GM18858 (cell line): ENCODE measurements around the gene NBPF15.
A peak's percentile ranks its signal among the peaks of the same experiment; 100 is the strongest.
"Not testable (repeated sequence)": the region's sequence is repeated elsewhere in the genome, so short reads cannot be mapped to it uniquely, and the experiment has no call there.

Experiments used
- ATAC-seq: cut with Tn5 transposase; IDR thresholded peaks from one replicate; pipeline ENCODE4 v1.9.1; 2021; ENCODE audit not compliant: unreplicated experiment

Gene NBPF15, protein sequence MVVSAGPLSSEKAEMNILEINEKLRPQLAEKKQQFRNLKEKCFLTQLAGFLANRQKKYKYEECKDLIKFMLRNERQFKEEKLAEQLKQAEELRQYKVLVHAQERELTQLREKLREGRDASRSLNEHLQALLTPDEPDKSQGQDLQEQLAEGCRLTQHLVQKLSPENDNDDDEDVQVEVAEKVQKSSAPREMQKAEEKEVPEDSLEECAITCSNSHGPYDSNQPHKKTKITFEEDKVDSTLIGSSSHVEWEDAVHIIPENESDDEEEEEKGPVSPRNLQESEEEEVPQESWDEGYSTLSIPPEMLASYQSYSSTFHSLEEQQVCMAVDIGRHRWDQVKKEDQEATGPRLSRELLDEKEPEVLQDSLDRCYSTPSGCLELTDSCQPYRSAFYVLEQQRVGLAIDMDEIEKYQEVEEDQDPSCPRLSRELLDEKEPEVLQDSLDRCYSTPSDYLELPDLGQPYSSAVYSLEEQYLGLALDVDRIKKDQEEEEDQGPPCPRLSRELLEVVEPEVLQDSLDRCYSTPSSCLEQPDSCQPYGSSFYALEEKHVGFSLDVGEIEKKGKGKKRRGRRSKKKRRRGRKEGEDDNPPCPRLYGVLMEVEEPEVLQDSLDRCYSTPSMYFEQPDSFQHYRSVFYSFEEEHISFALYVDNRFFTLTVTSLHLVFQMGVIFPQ

DNA sequence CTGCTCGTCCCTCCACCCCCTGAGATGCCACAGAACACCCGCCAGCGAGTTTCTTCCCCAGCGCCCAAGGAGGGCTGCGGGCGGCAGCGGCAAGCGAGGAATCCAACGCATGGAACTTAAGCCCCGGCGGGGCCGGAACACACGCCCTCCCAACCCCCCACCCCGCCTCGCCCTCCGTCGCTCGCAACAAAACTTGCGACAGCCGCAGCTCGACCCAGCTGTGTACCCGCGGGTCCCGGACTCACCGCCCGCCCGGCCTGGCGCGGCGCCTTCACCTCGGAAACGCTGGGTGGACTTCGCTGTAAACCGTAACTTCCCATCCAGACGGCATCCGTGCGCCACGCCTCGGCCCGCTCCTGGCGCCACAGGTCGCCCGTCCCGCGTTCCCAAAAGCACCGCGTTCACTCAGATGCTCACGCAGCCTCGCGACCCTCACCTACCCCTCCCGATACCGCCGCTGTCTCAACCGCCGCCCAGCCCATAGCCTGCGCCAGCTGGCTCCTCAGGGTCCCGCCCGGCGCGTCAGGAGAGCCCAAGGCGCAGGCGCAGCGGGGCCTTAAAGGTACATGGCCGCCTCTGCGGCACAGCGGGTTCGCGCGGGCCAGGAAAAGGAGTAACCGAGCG, at the start of gene NBPF15:
TSS of gene NBPF15 (minus strand) at position 534 of the 624 bp plus-strand sequence. CDS start 21,666 bp downstream, outside the sequence.
- ATAC-seq, result peak; percentile 93

DNA sequence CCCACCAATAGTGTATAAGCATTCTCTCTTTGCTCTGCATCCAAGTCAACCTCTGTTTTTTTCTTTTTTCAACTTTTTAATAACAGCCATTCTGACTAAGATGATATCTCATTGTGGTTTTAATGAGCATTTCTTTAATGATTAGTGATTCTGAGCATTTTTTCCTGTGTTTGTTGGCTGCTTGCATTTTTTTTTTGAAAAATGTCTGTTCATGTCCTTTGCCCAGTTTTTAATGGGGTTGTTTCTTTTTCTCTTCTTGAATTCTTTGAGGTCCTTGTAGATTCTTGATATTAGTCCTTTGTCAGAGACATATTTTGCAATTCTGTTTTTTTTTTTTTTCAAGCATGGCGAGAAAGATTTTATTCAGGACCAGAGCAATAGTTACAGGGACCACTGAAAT, 35.0 kb upstream of the NBPF15 start:
- not testable (repeated sequence) for ATAC-seq

DNA sequence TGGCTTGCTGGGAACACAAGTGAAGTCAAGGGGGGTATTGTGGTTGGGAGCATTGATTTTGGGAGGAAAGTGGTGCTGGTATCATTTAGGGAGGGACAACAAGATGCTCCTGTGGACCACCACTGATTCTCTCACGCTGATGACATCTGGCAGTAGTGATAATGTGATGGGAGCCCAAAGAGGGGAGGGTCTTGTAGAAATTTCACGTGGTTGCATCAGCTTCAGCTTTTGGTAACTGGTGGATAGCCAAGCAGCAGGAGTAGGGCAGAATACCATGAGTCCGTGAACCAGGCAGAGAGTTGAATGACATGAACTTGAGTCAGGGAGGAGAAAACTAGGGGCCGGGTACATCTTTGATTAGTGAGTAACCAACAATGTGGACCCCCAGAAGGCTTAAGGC, 32.7 kb upstream of the NBPF15 start:
- not testable (repeated sequence) for ATAC-seq

DNA sequence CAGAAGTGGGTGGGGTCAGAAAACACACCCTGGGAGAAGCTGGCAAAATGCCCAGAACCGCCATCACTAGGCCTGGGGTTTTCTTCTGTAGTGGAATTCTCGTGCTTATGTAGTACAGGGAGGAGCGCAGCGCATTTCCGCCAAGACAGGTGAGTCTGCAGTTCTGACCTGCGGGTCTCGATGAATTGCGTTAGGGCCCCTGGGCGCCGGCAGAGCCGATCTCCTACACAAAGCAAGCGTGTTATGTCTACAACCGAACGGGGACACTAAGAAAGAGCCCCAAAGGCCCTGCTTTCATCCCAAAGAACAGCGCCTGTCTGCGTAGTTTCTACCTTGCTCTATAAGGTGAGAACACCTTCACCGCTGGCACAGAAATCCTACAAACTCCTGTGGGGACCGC, 28.9 kb upstream of the NBPF15 start:
- not testable (repeated sequence) for ATAC-seq

DNA sequence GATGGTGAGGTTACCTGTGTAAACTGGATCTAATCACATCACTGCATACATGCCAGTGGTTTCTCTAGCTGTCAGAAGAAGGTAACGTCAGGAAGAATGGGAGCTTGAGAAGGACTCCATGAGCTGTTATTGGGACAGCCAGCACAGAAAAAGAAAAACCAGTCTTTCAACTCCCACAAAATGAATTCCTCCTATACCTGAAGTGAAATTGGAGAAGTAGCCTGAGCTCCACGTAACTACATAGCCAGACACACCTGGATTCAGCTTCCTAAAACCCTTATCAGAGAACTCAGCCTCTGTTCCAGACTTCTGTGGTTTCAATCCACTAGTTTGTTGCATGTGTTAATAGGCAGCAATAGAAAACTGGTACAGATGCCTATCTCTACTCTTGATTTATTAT, 25.5 kb upstream of the NBPF15 start:
- ATAC-seq, result not testable (repeated sequence)

DNA sequence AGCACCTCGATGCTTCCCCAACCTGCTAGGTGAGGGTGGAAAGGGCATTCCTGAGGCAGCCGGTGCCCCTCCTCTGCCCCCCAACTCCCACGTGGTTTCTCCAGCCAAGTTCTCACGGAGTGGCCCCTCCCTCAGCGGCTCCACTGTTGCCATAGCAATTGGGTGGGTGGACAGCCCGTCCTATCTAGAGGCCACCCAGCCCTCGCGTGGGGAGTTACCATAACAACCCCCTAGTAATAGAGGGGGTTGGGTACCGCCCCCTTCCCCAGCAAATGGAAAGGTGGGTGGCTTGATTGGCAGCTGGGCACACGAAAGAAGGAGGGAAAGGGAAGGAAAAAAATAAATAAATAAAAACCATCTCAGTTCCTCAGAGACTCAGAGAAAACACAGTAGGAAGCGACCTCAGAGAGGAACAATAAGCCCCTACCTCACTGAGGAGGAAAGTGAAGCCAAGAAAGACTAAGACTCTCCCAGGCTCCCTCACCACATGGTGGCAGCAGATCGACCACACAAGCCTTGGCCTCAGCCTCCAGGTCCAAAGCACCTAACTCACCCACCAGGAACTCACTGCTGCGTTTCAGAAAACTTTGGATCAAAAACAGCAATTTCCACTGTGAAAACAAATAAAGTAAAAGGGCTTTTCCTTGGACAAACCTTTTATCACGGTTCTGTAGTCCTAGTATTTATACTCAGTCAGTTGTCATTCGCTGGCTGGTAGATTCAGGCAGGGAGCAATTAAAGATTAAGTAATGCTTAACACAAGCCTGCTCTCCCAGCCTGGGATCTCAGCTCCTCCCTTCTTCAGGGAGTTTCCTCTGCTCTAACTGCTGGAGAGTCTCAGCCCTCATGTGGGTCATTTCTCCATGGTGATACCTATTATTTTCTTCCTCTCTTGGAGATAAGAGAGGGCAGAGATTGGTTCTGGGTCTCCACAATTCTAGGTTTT, 23.9 kb upstream of the NBPF15 start:
- not testable (repeated sequence) for ATAC-seq

DNA sequence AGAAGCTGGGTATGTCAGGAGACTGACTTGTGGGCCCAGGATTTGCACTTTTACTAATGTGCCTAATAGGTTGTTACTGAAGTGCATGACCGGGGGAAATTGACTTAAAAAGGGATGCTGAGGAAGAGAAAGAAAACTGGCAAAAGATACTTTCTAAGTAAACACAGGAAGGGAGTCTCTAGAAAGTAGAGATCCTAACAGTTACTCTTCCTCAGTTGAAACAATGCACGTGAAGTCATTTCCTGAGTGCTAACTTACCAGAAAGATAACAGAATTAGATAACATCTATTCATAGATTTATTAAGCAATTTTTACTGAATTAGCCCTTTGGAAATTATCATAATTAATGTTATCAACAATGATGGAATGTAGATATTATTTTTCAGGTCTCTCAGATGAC, 12.4 kb upstream of the NBPF15 start:
- ATAC-seq, result not testable (repeated sequence)

DNA sequence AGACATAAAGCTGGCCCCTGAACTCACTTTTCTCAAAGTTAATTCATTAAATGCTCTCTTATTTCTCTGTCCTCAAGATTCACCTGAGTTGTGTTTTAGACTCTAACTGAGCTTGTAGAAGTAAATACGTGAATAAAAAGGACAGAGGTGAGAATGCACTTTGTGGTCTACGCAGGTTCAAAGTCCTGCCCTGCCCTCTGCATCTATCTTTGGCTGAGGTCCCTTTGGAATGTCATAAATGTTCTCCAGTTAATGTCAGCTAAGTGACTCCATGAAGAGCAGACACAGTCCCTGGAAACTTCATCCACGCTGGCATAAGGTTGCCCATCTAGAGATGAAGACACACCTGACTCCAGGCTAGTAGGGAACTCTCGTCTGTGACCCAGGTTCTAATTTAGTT, 10.0 kb upstream of the NBPF15 start:
- ATAC-seq, result not testable (repeated sequence)

DNA sequence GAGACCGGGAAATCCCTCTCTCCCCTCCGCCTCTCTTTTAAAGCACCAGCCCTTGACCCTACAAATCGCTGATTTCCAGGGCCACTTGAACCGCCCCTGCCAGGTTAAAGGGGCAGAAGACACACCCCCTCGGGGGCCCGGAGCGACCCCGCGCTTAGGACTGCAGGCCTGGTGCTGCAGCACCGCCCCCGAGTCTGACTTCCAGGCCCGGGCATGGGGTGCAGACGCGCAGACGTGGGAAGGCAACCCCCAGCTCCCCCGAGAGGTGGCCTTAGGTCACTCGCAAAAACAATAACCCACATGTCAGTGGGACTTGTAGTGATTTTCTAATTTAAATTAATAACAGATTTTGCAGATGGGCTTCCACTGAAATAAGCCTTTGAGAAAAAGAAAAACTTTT, 309 bp upstream of the NBPF15 start:
- ATAC-seq, result not testable (repeated sequence)

DNA sequence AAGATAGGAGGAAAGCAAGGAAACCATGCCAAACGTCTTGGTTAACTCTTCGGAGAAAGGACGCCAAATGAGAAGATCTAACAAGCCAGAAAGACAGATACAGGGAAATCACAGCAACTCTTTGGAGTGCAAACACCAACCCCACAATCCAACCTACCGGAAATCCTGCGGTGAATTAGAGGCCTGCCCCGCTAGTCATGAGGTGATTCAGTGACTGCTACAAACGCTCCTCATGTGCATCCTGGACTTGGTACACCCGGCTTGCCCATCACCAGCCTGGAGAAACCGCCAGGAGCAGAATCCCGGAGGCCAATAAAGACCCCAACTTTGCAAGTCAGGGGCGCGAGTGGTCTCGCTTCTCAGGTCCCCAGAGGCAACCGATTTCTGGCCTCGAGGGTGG, 783 bp downstream of the NBPF15 start:
- ATAC-seq, result not testable (repeated sequence)

DNA sequence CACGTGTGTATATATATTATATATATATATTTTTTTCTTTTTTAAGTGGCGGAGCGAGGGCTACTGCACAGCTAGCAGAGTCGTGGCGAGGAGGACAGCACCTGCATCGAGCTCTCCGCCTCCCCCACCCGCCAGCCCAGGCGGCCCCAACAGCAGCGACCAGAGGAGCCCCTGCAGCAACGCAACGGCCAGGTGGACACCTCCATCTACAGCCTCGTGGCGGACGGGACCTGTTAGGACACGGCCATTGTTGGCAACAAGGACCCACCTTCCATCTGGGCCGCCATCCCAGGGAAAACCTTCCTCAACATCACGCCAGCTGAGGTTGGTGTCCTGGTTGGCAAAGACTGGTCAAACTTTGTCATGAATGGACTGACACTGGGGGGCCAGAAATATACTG, 19.1 kb downstream of the NBPF15 start:
- ATAC-seq, result not testable (repeated sequence)

DNA sequence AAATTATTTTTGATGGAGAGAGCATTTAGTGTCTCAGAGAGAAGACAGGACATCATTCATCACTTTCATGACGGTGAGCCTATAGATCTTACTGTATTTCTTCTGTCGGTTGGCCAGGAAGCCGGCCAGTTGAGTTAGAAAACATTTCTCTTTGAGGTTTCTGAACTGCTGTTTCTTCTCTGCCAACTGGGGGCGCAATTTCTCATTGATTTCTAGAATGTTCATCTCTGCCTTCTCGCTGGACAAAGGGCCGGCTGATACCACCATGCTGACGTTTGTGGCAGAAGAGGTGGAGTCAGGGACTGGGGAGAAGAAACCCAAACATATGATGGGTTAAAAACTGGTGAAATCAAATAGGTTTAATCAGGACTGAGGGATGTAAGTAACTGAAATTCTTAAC, 21.7 kb downstream of the NBPF15 start:
- ATAC-seq, result not testable (repeated sequence)

DNA sequence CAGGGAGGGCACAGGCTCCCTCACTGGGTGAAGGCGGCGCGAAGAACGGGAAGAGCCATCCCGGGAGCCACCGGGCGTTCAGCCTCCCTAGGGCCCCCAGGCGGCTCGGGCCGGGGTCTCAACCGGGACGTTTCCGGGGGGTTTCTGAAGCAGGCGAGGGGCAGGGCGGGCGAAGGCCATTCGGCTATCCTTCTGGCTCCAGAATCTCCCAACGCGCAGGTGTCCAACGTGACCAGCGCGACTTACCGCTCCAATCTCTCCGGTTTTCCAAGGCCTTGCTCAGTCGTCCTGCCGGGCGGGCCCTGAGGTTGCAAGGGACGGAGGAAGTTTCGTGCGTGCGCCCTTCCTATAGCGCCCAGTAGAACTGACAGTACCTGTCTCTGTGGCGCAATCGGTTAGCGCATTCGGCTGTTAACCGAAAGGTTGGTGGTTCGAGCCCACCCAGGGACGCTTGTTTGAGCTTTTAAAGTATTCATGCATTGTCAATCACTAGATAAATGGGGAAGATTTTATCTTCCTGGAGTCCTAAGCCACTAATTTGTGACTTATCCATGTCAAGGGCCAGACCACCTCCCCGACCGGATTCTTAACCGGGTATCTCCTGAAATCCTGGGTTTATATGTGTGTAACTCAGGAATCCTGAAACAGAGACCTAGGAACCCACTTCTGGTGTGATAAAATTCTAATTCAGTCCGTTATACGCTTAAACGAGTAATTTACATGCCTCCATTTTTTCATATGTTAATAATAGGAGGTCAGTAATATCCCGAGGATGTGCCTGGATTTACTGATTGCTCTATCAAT, 42.4 kb downstream of the NBPF15 start:
- ATAC-seq, result not testable (repeated sequence)

DNA sequence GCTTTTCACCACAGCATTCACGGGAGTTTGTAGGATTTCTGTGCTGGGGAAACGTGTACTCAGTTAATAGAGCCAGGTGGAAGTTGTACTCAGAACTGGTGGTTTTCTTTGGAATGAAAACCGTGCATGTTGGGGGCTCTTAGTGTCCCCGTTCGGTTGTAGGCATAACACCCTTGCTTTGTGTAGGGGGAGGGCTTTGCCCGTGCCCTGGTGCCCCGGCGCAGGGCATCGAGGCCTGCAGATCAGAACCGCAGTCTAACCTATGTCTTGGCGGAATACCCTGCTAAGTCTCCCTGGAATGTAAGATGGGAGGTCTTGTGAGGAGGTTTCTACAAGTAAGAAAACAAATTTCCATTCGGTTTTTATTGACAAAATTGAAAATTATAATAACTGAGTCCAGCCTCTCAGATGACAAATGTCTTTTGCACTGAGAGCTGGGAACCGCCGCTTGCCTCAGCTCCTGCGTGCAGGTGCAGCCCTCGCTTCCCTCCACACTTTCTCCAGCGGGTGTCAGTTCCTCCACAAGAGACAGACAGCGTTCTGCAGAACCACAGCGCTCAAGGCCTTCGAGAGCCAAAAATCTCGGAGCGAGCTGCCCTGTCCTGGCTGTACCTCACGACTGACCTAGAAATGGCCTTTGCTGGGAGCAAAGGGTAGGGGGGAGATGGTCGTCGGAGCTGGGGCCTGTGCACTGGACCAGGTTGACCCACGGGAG, 47.9 kb downstream of the NBPF15 start:
- ATAC-seq, result not testable (repeated sequence)

DNA sequence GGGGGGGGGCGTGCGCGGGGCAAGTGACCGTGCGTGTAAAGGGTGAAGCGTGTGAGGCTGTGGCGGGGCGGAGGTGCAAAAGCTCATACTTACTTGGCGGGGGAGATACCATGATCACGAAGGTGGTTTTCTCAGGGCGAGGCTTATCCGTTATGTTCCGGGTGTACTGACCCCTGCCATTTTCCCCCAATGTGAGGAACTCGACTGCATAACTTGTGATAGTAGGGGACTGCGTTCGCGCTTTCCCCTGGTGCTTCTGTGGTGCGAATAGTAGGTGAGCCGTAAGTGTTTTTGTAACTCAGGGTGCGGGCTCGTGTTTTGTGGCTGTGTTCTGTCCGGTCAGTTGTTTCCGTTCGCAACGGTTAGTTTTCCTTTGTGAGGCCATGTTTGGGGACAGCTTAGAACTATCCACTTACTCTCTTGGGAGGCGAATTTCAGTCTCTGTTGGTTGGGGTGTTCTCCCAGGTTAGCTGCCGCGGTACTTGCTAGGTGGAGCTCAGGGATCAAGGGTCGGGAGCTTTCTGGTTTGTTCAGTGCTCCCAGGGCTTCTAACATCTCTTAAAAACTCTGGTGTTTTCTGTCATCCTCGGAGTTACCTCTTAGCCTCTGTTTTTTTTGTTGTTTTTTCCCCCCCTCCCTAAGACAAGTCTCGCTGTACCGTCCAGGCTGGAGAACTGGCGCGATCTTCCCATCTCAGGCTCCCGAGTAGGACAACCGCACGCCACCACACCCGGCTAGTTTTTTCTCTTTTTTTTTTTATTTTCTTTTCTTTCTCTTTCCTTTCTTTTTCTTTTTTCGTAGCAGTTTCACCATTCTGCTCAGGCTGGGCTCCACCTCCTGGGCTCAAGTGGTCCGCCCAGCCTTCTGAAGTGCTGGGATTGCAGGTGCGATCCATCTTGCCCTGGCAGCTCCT, 48.7 kb downstream of the NBPF15 start:
- peak; percentile 88 for ATAC-seq

DNA sequence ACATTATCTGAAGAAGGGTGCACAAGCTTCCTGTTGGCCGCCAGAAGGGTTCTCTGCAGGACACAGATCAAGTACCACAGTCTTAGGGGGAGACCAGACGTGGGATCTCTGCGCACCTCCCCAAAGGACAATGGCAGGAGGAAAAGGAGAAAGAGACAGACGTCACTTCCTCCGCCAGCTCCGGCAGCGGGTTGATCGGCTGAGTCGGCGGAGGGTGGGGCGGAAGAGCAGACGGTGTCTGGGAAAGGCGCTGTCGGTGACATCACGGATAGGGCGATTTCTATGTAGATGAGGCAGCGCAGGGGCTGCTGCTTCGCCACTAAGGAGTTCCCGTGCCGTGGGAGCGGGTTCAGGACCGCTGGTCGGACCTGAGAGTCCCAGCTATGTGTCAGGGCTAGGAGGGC, 49.4 kb downstream of the NBPF15 start:
- peak; percentile 48 for ATAC-seq

DNA sequence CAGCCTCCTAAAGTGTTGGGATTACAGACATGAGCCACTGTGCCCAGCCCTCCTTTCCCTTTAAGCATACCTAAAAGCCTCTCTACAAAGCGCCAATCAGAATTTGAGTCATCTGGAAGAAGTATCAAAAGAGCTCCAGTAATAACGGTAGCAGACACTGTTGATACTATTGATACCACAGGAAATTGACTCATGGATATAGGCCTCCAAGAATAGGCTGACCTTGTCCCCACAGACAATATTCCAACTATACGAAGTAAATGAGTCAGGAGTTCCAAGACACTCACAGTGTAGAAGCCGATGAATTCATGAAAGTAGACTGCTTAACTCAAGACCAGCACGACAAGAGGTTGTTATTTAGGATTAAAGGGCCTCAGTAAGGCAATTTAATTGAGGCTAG, 58.7 kb downstream of the NBPF15 start:
- ATAC-seq, result not testable (repeated sequence)

DNA sequence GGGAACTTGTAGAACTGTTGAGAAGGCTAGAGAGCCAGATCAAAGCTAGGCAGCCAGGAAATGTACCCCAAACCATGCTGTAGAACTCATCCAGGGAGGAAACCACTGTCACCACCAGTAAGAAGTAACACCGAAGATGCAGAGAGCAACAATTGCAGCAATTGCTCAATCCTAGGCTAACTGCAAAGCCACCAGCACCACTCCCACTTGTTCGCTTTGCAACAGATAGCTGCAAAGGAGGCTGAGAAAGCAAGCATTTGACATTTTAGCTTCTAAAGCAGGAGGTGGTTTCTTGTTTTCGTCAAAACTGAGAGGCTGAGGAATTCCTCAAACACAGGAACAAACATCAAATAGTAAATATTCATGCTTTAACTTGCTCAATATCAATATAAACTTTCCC, 89.8 kb downstream of the NBPF15 start:
- not testable (repeated sequence) for ATAC-seq
